Measurements from ENCODE around the gene TAS1R1.

The TAS1R1 gene

GRCh38 chr1:6574025-6574620, 19.0 kb downstream of the TAS1R1 start:
- TF ChIP-seq, protein P1, sequence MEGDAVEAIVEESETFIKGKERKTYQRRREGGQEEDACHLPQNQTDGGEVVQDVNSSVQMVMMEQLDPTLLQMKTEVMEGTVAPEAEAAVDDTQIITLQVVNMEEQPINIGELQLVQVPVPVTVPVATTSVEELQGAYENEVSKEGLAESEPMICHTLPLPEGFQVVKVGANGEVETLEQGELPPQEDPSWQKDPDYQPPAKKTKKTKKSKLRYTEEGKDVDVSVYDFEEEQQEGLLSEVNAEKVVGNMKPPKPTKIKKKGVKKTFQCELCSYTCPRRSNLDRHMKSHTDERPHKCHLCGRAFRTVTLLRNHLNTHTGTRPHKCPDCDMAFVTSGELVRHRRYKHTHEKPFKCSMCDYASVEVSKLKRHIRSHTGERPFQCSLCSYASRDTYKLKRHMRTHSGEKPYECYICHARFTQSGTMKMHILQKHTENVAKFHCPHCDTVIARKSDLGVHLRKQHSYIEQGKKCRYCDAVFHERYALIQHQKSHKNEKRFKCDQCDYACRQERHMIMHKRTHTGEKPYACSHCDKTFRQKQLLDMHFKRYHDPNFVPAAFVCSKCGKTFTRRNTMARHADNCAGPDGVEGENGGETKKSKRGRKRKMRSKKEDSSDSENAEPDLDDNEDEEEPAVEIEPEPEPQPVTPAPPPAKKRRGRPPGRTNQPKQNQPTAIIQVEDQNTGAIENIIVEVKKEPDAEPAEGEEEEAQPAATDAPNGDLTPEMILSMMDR (IDR thresholded peaks at IDR 0.05; ENCODE audit: low read depth, low read length) = no peak
- no peak overlapping the region for H3K4me3 ChIP-seq (ENCODE audit: low read depth, low read length)

DNA sequence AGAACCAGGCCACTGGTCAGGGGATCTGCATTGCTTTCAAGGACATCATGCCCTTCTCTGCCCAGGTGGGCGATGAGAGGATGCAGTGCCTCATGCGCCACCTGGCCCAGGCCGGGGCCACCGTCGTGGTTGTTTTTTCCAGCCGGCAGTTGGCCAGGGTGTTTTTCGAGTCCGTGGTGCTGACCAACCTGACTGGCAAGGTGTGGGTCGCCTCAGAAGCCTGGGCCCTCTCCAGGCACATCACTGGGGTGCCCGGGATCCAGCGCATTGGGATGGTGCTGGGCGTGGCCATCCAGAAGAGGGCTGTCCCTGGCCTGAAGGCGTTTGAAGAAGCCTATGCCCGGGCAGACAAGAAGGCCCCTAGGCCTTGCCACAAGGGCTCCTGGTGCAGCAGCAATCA, 19.7 kb downstream of the TAS1R1 start:
- TF ChIP-seq, protein P1 (IDR thresholded peaks at IDR 0.05; ENCODE audit: low read depth, low read length) = no peak
- H3K4me3 ChIP-seq (ENCODE audit: low read depth, low read length) = no peak overlapping the region

- TF ChIP-seq, protein P1 (IDR thresholded peaks at IDR 0.05; ENCODE audit: low read depth, low read length) = no peak
- no peak overlapping the region for H3K4me3 ChIP-seq (ENCODE audit: low read depth, low read length)
Observed at GRCh38 chr1:6577831-6578525, 22.9 kb downstream of the TAS1R1 start.

- TF ChIP-seq, protein P1 (IDR thresholded peaks at IDR 0.05; ENCODE audit: low read depth, low read length) = no peak
- H3K4me3 ChIP-seq (ENCODE audit: low read depth, low read length) = no peak overlapping the region
Observed at GRCh38 chr1:6578624-6579373, 23.7 kb downstream of the TAS1R1 start.

DNA sequence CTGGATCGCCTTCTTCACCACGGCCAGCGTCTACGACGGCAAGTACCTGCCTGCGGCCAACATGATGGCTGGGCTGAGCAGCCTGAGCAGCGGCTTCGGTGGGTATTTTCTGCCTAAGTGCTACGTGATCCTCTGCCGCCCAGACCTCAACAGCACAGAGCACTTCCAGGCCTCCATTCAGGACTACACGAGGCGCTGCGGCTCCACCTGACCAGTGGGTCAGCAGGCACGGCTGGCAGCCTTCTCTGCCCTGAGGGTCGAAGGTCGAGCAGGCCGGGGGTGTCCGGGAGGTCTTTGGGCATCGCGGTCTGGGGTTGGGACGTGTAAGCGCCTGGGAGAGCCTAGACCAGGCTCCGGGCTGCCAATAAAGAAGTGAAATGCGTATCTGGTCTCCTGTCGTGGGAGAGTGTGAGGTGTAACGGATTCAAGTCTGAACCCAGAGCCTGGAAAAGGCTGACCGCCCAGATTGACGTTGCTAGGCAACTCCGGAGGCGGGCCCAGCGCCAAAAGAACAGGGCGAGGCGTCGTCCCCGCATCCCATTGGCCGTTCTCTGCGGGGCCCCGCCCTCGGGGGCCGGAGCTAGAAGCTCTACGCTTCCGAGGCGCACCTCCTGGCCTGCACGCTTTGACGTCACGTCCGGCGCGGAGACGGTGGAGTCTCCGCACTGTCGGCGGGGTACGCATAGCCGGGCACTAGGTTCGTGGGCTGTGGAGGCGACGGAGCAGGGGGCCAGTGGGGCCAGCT, 24.4 kb downstream of the TAS1R1 start, which contains the start of gene ZBTB48:
Gene ZBTB48 (plus strand): TSS at position 621 of the 745 bp plus-strand sequence. CDS start 616 bp downstream, outside the sequence.
- TF ChIP-seq, protein P1 (IDR thresholded peaks at IDR 0.05; ENCODE audit: low read depth, low read length) = no peak
- H3K4me3 ChIP-seq (ENCODE audit: low read depth, low read length) = peak within 1 kb of the TSS; percentile 82

GRCh38 chr1:6580119-6580592, 25.0 kb downstream of the TAS1R1 start:
- TF ChIP-seq, protein P1 (IDR thresholded peaks at IDR 0.05; ENCODE audit: low read depth, low read length) = no peak
- peak overlapping the region; percentile 82 for H3K4me3 ChIP-seq (ENCODE audit: low read depth, low read length)
